B cell (primary cell): Measurements from ENCODE around the gene ZNF132. TPM values are rescaled to one million over a fixed set of nuclear protein-coding genes. Genes with fewer than 3 reads are reported as not detected.
A peak's percentile ranks its signal among the peaks of the same experiment; 100 is the strongest.

ENCODE experiments used
- ATAC-seq: fragments of 200-7000 bp; cut with Tn5 transposase; one replicate; pipeline ENCODE4 v1.10.0; 2021; ENCODE audit warnings: low read depth, mild to moderate bottlenecking, moderate number of reproducible peaks, moderate library complexity
- CTCF ChIA-PET: fragments of 350-600 bp; sonication (Branson Sonifier 250); formaldehyde crosslinking; loops from one replicate; lab custom pipeline; 2021; ENCODE audit warnings: antibody characterized with exemption, inconsistent platforms; lab: Charles Lee
- POLR2A ChIA-PET: fragments of 350-600 bp; sonication (Branson Sonifier 250); formaldehyde crosslinking; loops from one replicate; lab custom pipeline; 2021; ENCODE audit warnings: antibody characterized with exemption; lab: Charles Lee
- DNase-seq: peaks from one replicate; pipeline ENCODE4 v3.0.0; 2013
- H2AFZ ChIP-seq: 2 replicates; pipeline ENCODE4 v1.6.1; 2012; ENCODE audit warnings: mild to moderate bottlenecking, low read depth, low read length; ENCODE audit not compliant: insufficient read depth, poor library complexity, severe bottlenecking
- H3K27ac ChIP-seq, 2 donors: 1 replicate in 1 of 2; 2 replicates in 1 of 2; pipeline ENCODE4 v1.5.1; 2012 to 2013; ENCODE audit warnings: low read length in 2 of 2, mild to moderate bottlenecking in 2 of 2, moderate library complexity in 1 of 2
- H3K27me3 ChIP-seq, 4 experiments: fragments of 200-600 bp in 1 of 4; sonication (generic) in 1 of 4; replicated peaks in 1 of 4; 1 replicate in 2 of 4; 2 replicates in 2 of 4; pipeline versions ENCODE4 v1.6.1 to v1.7.0; 2013 to 2016; ENCODE audit warnings: low read length in 3 of 4, mild to moderate bottlenecking in 2 of 4, mixed read lengths in 1 of 4, moderate library complexity in 1 of 4; ENCODE audit not compliant: insufficient read depth in 4 of 4, control insufficient read depth in 3 of 4; ENCODE audit errors: control extremely low read depth in 1 of 4
- H3K36me3 ChIP-seq, 2 experiments: replicated peaks in 1 of 2; 1 replicate in 1 of 2; 2 replicates in 1 of 2; pipeline versions ENCODE4 v1.6.1 to v1.7.1; 2013; ENCODE audit warnings: low read length in 1 of 2; ENCODE audit not compliant: insufficient read depth in 2 of 2, control insufficient read depth in 1 of 2; ENCODE audit errors: control extremely low read depth in 1 of 2, extremely low read depth in 1 of 2
- H3K4me1 ChIP-seq, 2 donors: fragments of 200-600 bp in 1 of 2; sonication (generic) in 1 of 2; 1 replicate in 1 of 2; 2 replicates in 1 of 2; pipeline versions ENCODE4 v1.5.1 to v1.6.1; 2013 to 2017; ENCODE audit warnings: low read length in 2 of 2; ENCODE audit not compliant: control insufficient read depth in 2 of 2, insufficient read depth in 2 of 2
- H3K4me2 ChIP-seq: replicated peaks from 2 replicates; pipeline ENCODE3; 2012; ENCODE audit warnings: mild to moderate bottlenecking, low read depth, low read length; ENCODE audit not compliant: poor library complexity, severe bottlenecking
- H3K4me3 ChIP-seq, 5 experiments: fragments of 200-600 bp in 1 of 5; sonication (generic) in 1 of 5; 1 replicate in 3 of 5; 2 replicates in 2 of 5; pipeline versions ENCODE4 v1.5.1 to v1.7.0; 2011 to 2016; ENCODE audit warnings: low read length in 4 of 5, mild to moderate bottlenecking in 4 of 5, low read depth in 2 of 5, control low read depth in 1 of 5, moderate library complexity in 1 of 5; ENCODE audit not compliant: insufficient read depth in 1 of 5; ENCODE audit errors: control extremely low read depth in 1 of 5, extremely low read depth in 1 of 5
- H3K79me2 ChIP-seq: fragments of 200-600 bp; sonication (generic); one replicate; pipeline ENCODE4 v1.6.0; 2016; ENCODE audit warnings: low read length; ENCODE audit not compliant: control insufficient read depth, insufficient read depth
- H3K9ac ChIP-seq: fragments of 200-600 bp; sonication (generic); 2 replicates; pipeline ENCODE4 v1.6.1; 2017; ENCODE audit warnings: mild to moderate bottlenecking, low read length, moderate library complexity
- H3K9me3 ChIP-seq, 3 donors: one replicate each; pipeline versions ENCODE4 v1.6.1 to v1.7.1; 2013; ENCODE audit warnings: low read length in 2 of 3; ENCODE audit not compliant: control insufficient read depth in 2 of 3, insufficient read depth in 1 of 3; ENCODE audit errors: control extremely low read depth in 1 of 3
- H4K20me1 ChIP-seq: 2 replicates; pipeline ENCODE4 v1.6.0; 2012; ENCODE audit warnings: mild to moderate bottlenecking, low read length; ENCODE audit not compliant: insufficient read depth, control insufficient read depth, poor library complexity, severe bottlenecking
- H3K27ac Mint-ChIP-seq: one replicate; pipeline ENCODE4 v1.8.0; 2021; ENCODE audit warnings: mixed read lengths
- H3K27me3 Mint-ChIP-seq: one replicate; pipeline ENCODE4 v1.8.0; 2021; ENCODE audit warnings: mixed read lengths
- H3K4me1 Mint-ChIP-seq: one replicate; pipeline ENCODE4 v1.8.0; 2021; ENCODE audit warnings: mixed read lengths
- H3K4me3 Mint-ChIP-seq: one replicate; pipeline ENCODE4 v1.8.0; 2021; ENCODE audit warnings: mixed read lengths
- H3K9me3 Mint-ChIP-seq: one replicate; pipeline ENCODE4 v1.8.0; 2022; ENCODE audit warnings: mixed read lengths; ENCODE audit not compliant: insufficient read depth
- EZH2 ChIP-seq: IDR thresholded peaks from 2 replicates; pipeline ENCODE4 v1.6.1; 2012; ENCODE audit warnings: borderline replicate concordance, low read depth, mild to moderate bottlenecking, moderate library complexity, low read length; ENCODE audit not compliant: insufficient read depth, poor library complexity, severe bottlenecking
- WGBS: methylation state at CpG from one replicate; pipeline ENCODE4 v1.1.5; 2013; ENCODE audit warnings: missing lambda C conversion rate; ENCODE audit not compliant: insufficient coverage; 5-methylcytosine and 5-hydroxymethylcytosine counted together
- intact Hi-C: fragments of 100-400 bp; cut with micrococcal nuclease; formaldehyde crosslinking; loops from one replicate; pipeline ENCODE4 v1.10.0; 2022
- polyA plus RNA-seq: library from polyadenylated mRNA; depleted of rRNA; stranded (reverse); fragments of >200 nt; gene quantifications from 2 replicates; pipeline ENCODE4 v1.2.3, GENCODE V29; 2012
- total RNA-seq, 2 donors: library from RNA; stranded (reverse); fragments of 120-200 nt in 1 of 2; gene quantifications; 1 replicate in 1 of 2; 2 replicates in 1 of 2; pipeline versions ENCODE4 v1.2.3 to v1.2.4, GENCODE V29; 2013 to 2022
- TF ChIP-seq, protein P1 (sequence below): fragments of 200-600 bp; IDR thresholded peaks from one replicate; pipeline ENCODE4 v1.8.0; 2022; ENCODE audit warnings: antibody characterized with exemption, mild to moderate bottlenecking

Gene ZNF132
- total and polyA plus RNA-seq, 2 donors (not counting 1 experiment from before 2014, with no cell fraction given): 1.6 to 14.7 TPM

DNA sequence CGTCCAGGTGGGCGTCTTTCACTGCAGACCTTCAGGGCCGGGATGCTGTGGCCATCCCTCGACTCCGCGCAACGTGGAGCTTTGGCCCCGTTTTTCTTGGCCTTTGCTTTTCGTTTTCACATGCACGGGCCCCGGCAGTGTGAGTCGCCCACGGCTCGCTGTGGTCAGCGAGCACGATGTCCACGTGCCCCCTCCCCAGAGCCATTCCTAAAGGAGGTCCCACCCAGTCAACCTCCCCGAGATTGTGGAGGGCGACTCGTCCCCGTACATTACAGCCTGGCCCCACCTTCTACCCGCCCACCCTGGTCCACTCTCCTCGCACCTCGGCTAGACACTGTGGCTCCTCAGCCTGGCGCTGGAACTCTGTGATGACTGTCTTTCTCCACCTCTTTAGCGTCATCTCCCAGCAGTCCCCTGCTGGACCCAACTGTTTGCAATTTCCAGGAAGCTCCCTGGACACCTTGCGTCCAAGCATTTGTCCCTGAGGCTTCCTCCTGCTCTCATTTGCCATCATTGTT lies 36.6 kb upstream of the ZNF132 start:
- no peak for TF ChIP-seq EZH2
- POLR2A ChIA-PET: interaction anchor here (1.0 to 1.1 kb wide), 3 partner anchors 10 to 95 kb away, joined by 3 to 4 read pairs (median 3); partner anchors contain the start of genes ZBTB45, ZNF324 and ZNF837
- H3K4me1 Mint-ChIP-seq: peaks cover 20% of the 10 kb centered on the region
- peak overlapping the region; percentile 98 for H3K4me3 Mint-ChIP-seq
- H3K9me3 Mint-ChIP-seq: no peaks in the 10 kb centered on the region
- peak overlapping the region; percentile 98 for H3K27ac Mint-ChIP-seq
- 7% methylated on average over 27 of the region's 27 CpGs for WGBS
- H3K4me1 ChIP-seq: peaks cover 14 to 18% of the 10 kb centered on the region in 2 donors
- ATAC-seq (no peak), DNase-seq (no peak)
- H3K4me2 ChIP-seq: peak overlapping the region; percentile 91
- CTCF ChIA-PET: no interaction called here
- peak overlapping the region; percentile 78 for H2AFZ ChIP-seq
- H3K27ac ChIP-seq: peak overlapping the region; percentile 82 to 89
- no peaks in the 10 kb centered on the region for H3K9me3 ChIP-seq
- intact Hi-C loops: loop anchor here (1.0 to 5.0 kb wide), 7 partner anchors 10 to 294 kb away; partner anchors contain the start of genes ERVK3-1, ZNF132, ZNF274 and ZNF497
- no peaks in the 10 kb centered on the region for H3K27me3 ChIP-seq
- H3K9ac ChIP-seq: peak overlapping the region; percentile 69
- peaks cover 4 to 13% of the 10 kb centered on the region in 2 experiments for H3K36me3 ChIP-seq
- no peaks in the 10 kb centered on the region for H3K79me2 ChIP-seq
- no peaks in the 10 kb centered on the region for H4K20me1 ChIP-seq
- H3K27me3 Mint-ChIP-seq: no peaks in the 10 kb centered on the region
- H3K4me3 ChIP-seq: peak overlapping the region; percentile 39 to 85 (median 70)

DNA sequence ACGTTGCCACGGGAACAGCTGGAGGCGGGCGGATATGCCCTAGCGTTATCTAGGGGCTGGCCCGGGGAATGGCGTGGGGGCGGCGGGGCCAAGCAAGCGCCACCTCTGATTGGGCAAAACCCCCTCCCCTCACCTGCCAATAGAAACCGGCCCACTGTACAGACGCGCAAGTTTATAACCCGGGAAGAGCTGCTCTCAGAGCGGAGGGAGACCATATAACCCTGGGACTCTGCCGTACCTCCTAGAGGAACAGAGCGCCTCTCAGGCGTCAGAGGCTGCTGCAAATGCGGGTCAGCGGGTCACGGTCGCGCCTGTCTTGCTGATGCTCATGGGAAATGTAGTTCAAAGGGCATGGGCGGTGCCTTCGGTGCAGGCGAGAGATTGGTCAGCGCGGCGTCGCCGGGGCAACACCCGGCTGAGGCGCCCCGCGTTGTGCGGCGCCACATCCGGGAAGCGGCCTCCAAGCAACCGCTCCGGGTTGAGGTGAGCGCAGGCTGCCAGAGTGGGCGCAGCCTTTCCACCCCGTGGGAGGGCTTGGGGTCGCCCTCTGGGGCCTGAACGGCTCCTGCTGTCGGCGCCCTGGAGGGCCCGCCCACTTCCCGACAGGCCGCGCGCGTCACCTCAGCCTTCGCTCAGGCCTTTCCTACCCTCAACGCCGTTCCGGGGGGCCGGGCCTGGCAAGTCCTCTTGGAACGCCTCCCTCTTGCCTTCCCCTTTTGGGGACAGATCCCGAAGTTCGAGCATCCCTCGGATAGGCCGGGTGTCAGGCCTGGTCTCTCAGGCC lies 36.0 kb upstream of the ZNF132 start, which contains the start of gene ZNF446:
Gene ZNF446, plus strand, starts transcription at position 639 of the 784 bp plus-strand sequence. CDS start 867 bp downstream, outside the sequence.
- TF ChIP-seq EZH2: no peak
- TF ChIP-seq, protein P1, sequence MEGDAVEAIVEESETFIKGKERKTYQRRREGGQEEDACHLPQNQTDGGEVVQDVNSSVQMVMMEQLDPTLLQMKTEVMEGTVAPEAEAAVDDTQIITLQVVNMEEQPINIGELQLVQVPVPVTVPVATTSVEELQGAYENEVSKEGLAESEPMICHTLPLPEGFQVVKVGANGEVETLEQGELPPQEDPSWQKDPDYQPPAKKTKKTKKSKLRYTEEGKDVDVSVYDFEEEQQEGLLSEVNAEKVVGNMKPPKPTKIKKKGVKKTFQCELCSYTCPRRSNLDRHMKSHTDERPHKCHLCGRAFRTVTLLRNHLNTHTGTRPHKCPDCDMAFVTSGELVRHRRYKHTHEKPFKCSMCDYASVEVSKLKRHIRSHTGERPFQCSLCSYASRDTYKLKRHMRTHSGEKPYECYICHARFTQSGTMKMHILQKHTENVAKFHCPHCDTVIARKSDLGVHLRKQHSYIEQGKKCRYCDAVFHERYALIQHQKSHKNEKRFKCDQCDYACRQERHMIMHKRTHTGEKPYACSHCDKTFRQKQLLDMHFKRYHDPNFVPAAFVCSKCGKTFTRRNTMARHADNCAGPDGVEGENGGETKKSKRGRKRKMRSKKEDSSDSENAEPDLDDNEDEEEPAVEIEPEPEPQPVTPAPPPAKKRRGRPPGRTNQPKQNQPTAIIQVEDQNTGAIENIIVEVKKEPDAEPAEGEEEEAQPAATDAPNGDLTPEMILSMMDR: no peak
- Histone ChIP-seq H3K36me3 (peaks cover 4 to 13% of the 10 kb centered on the region in 2 experiments), H3K4me3 (peak within 1 kb of the TSS; percentile 39 to 85 (median 70)), H3K4me2 (peak within 1 kb of the TSS; percentile 91), H3K9me3 (no peaks in the 10 kb centered on the region), H4K20me1 (no peaks in the 10 kb centered on the region), H3K9ac (peak within 1 kb of the TSS; percentile 69), H3K4me1 (peaks cover 14 to 18% of the 10 kb centered on the region in 2 donors), H3K79me2 (no peaks in the 10 kb centered on the region), H2AFZ (peak within 1 kb of the TSS; percentile 78), H3K27me3 (no peaks in the 10 kb centered on the region), H3K27ac (peak within 1 kb of the TSS; percentile 82 to 89)
- H3K4me3 Mint-ChIP-seq: peak within 1 kb of the TSS; percentile 98
- peaks cover 20% of the 10 kb centered on the region for H3K4me1 Mint-ChIP-seq
- WGBS: under 1% methylated on average over 58 of the region's 64 CpGs
- DNase-seq (peak; percentile 97), ATAC-seq (peak; percentile 89)
- H3K9me3 Mint-ChIP-seq: no peaks in the 10 kb centered on the region
- CTCF ChIA-PET: interaction anchor here (1.3 kb wide), 1 partner anchor 194 kb away, joined by 5 read pairs; no protein-coding TSS in a partner anchor
- intact Hi-C loops: loop anchor here (1.0 to 5.0 kb wide), 14 partner anchors 10 to 293 kb away; partner anchors contain the start of genes ERVK3-1, MZF1, TRIM28 and ZNF132
- POLR2A ChIA-PET: interaction anchor here (1.0 to 1.3 kb wide), 5 partner anchors 22 to 95 kb away, joined by 3 to 4 read pairs (median 3); partner anchors contain the start of genes ZBTB45, ZNF132 and ZNF837
- H3K27me3 Mint-ChIP-seq: no peaks in the 10 kb centered on the region
- peak within 1 kb of the TSS; percentile 98 for H3K27ac Mint-ChIP-seq
